HTR-8/SVneo (cell line): Measurements from ENCODE around the gene GLRB.
"Not testable (repeated sequence)": the region's sequence is repeated elsewhere in the genome, so short reads cannot be mapped to it uniquely, and the experiment has no call there.

Experiments
- DNase-seq: peaks from one replicate; pipeline ENCODE4 v3.0.0; 2011; ENCODE audit warnings: low spot score, mixed read lengths; ENCODE audit not compliant: insufficient read length
- FAIRE-seq: peaks from 2 replicates; lab custom pipeline; 2011; peaks lifted over from hg19 to GRCh38; lab: Jason Lieb, UNC

Gene GLRB

GRCh38 chr4:157115613-157116335, 39.8 kb downstream of the GLRB start:
- DNase-seq, result peak; percentile 17
- FAIRE-seq, result peak; percentile 74

- FAIRE-seq (no peak), DNase-seq (no peak)
Measured at GRCh38 chr4:157121401-157121800, 45.5 kb downstream of the GLRB start.

- DNase-seq, result no peak
- FAIRE-seq, result no peak
Measured at GRCh38 chr4:157127571-157127970, 51.6 kb downstream of the GLRB start.

GRCh38 chr4:157128395-157128794, 52.4 kb downstream of the GLRB start:
- FAIRE-seq, result no peak
- peak; percentile 7 for DNase-seq

- FAIRE-seq, result no peak
- no peak for DNase-seq
Measured at GRCh38 chr4:157141976-157142375, 66.0 kb downstream of the GLRB start.

- FAIRE-seq (no peak), DNase-seq (no peak)
Measured at GRCh38 chr4:157143369-157143768, 67.4 kb downstream of the GLRB start.

- FAIRE-seq (no peak), DNase-seq (no peak)
Measured at GRCh38 chr4:157151711-157152110, 75.8 kb downstream of the GLRB start.

- FAIRE-seq (no peak), DNase-seq (no peak)
Measured at GRCh38 chr4:157165935-157166610, 90.1 kb downstream of the GLRB start.

GRCh38 chr4:157170321-157170720, 94.4 kb downstream of the GLRB start:
- no peak for DNase-seq
- no peak for FAIRE-seq

GRCh38 chr4:157172011-157172410, 96.1 kb downstream of the GLRB start:
- DNase-seq (peak; percentile 3), FAIRE-seq (no peak)

- not testable (repeated sequence) for FAIRE-seq, DNase-seq
Measured at GRCh38 chr4:157180268-157180667, 104.3 kb downstream of the GLRB start.

- no peak for DNase-seq
- FAIRE-seq, result no peak
Measured at GRCh38 chr4:157184300-157184699, 108.3 kb downstream of the GLRB start.

- FAIRE-seq (no peak), DNase-seq (no peak)
Measured at GRCh38 chr4:157185363-157185762, 109.4 kb downstream of the GLRB start.

- DNase-seq, result no peak
- no peak for FAIRE-seq
Measured at GRCh38 chr4:157195374-157195773, 119.4 kb downstream of the GLRB start.

GRCh38 chr4:157196046-157196445, 120.1 kb downstream of the GLRB start:
- DNase-seq (no peak), FAIRE-seq (no peak)

GRCh38 chr4:157204634-157205244, 128.8 kb downstream of the GLRB start:
- DNase-seq (no peak), FAIRE-seq (no peak)

- DNase-seq (no peak), FAIRE-seq (no peak)
Measured at GRCh38 chr4:157217708-157218107, 141.8 kb downstream of the GLRB start.

- FAIRE-seq, result no peak
- no peak for DNase-seq
Measured at GRCh38 chr4:157219711-157220370, 143.9 kb downstream of the GLRB start.

- peak; percentile 57 for FAIRE-seq
- peak; percentile 65 for DNase-seq
Measured at GRCh38 chr4:157220371-157220881, 144.5 kb downstream of the GLRB start, which contains the start of gene GRIA2. Gene GRIA2, plus strand, starts transcription at chr4:157220728. Its CDS starts 315 bp downstream, at chr4:157221043.

- FAIRE-seq (no peak), DNase-seq (no peak)
Measured at GRCh38 chr4:157221426-157221894, 145.5 kb downstream of the GLRB start.
